ENCODE measurements around the gene MAP7D1.

The MAP7D1 gene

GRCh38 chr1:36211841-36212240 is 55.9 kb downstream of the MAP7D1 start:
- TF ChIP-seq FOXP2 (optimal IDR thresholded peaks at IDR 0.05; ENCODE audit: borderline replicate concordance, extremely low read depth, extremely low read length, insufficient read depth) (no peak), POLR2AphosphoS5 (IDR thresholded peaks at IDR 0.05; ENCODE audit: low read depth, low read length) (no peak), SIN3A (IDR thresholded peaks at IDR 0.05; ENCODE audit: borderline replicate concordance, insufficient read depth, low read length) (no peak), REST (IDR thresholded peaks at IDR 0.05; ENCODE audit: insufficient read depth in 1 of 2, low read depth in 2 of 2, low read length in 2 of 2) (no peak), TAF1 (IDR thresholded peaks at IDR 0.05; ENCODE audit: borderline replicate concordance, insufficient read depth, low read length) (no peak)

GRCh38 chr1:36212782-36213181 is 56.8 kb downstream of the MAP7D1 start:
- TF ChIP-seq REST (IDR thresholded peaks at IDR 0.05; ENCODE audit: insufficient read depth in 1 of 2, low read depth in 2 of 2, low read length in 2 of 2) = no peak
- no peak for TF ChIP-seq TAF1 (IDR thresholded peaks at IDR 0.05; ENCODE audit: borderline replicate concordance, insufficient read depth, low read length)
- TF ChIP-seq POLR2AphosphoS5 (IDR thresholded peaks at IDR 0.05; ENCODE audit: low read depth, low read length) = no peak
- TF ChIP-seq FOXP2 (optimal IDR thresholded peaks at IDR 0.05; ENCODE audit: borderline replicate concordance, extremely low read depth, extremely low read length, insufficient read depth) = no peak
- no peak for TF ChIP-seq SIN3A (IDR thresholded peaks at IDR 0.05; ENCODE audit: borderline replicate concordance, insufficient read depth, low read length)

GRCh38 chr1:36217670-36218069 is 61.7 kb downstream of the MAP7D1 start:
- TF ChIP-seq REST (IDR thresholded peaks at IDR 0.05; ENCODE audit: insufficient read depth in 1 of 2, low read depth in 2 of 2, low read length in 2 of 2) (no peak), SIN3A (IDR thresholded peaks at IDR 0.05; ENCODE audit: borderline replicate concordance, insufficient read depth, low read length) (no peak)

- TF ChIP-seq FOXP2 (optimal IDR thresholded peaks at IDR 0.05; ENCODE audit: borderline replicate concordance, extremely low read depth, extremely low read length, insufficient read depth) (no peak), POLR2AphosphoS5 (IDR thresholded peaks at IDR 0.05; ENCODE audit: low read depth, low read length) (no peak), TAF1 (IDR thresholded peaks at IDR 0.05; ENCODE audit: borderline replicate concordance, insufficient read depth, low read length) (no peak), REST (IDR thresholded peaks at IDR 0.05; ENCODE audit: insufficient read depth in 1 of 2, low read depth in 2 of 2, low read length in 2 of 2) (no peak), SIN3A (IDR thresholded peaks at IDR 0.05; ENCODE audit: borderline replicate concordance, insufficient read depth, low read length) (no peak)
Observed at GRCh38 chr1:36222481-36223380, 66.8 kb downstream of the MAP7D1 start.

Measured in PFSK-1 (cell line).